Central memory CD8-positive, alpha-beta T cell (primary cell): ENCODE measurements around the gene CFP.

Source experiments
- ATAC-seq: fragments of 150-1000 bp; cut with Tn5 transposase; replicated peaks from 2 replicates; pipeline ENCODE4 v1.10.0; 2022; ENCODE audit warnings: mild to moderate bottlenecking, moderate FRiP score, moderate number of reproducible peaks; ENCODE audit not compliant: poor library complexity, severe bottlenecking; ENCODE audit errors: extremely low read depth
- DNase-seq, 2 donors: peaks; one replicate each; pipeline ENCODE4 v3.0.0; 2021; ENCODE audit warnings: low spot score in 2 of 2
- H3K27ac Mint-ChIP-seq: one replicate; pipeline ENCODE4 v1.8.0; 2022; ENCODE audit warnings: low read depth, mild to moderate bottlenecking, moderate library complexity, mixed read lengths
- H3K27me3 Mint-ChIP-seq: one replicate; pipeline ENCODE4 v1.8.0; 2022; ENCODE audit warnings: mixed read lengths
- H3K36me3 Mint-ChIP-seq: one replicate; pipeline ENCODE4 v1.8.0; 2022; ENCODE audit warnings: mild to moderate bottlenecking, moderate library complexity, mixed read lengths; ENCODE audit not compliant: insufficient read depth
- H3K4me1 Mint-ChIP-seq: one replicate; pipeline ENCODE4 v1.8.0; 2022; ENCODE audit warnings: mixed read lengths
- H3K4me3 Mint-ChIP-seq: one replicate; pipeline ENCODE4 v1.8.0; 2022; ENCODE audit warnings: mild to moderate bottlenecking, moderate library complexity, mixed read lengths
- H3K9me3 Mint-ChIP-seq: one replicate; pipeline ENCODE4 v1.8.0; 2022; ENCODE audit warnings: mixed read lengths

CFP gene

DNA sequence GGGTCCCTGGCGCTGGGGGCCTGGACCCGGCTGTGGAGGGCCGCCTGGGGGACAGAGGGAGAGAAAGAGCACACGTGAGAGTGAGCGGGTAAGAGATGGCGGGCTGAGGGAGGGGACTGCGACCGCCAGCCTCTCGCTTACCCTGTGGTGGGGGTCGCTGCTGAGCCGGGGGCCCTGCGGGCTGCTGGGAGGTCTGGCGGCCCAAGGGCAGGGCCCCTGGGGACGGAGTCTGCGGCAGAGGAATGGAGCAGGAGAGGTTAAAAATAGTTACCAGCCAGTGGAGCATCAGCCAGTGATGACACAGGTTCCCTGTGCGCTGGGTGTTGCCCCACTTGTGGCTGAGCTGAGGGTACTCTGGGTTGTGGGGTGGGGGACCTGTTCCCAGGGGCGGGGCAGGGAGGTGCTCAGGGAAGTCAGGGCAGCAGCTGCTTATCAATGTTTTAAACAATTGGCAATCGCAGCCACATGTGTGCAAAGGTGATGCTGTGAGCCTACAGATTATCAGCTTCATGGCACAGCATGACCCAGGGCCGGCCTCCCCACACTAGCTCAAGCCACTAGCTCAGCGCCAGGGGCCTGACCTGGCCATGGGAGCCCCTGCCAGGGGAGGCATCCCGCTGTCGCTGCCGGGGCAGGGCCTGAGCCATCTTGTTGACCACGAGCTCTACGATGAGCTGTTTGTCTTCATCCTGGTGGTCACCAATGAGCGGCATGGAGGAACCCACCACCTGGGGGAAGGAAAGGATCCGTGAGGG is 55.0 kb downstream of the CFP start:
- no peak overlapping the region for H3K27ac Mint-ChIP-seq
- no peaks in the 10 kb centered on the region for H3K27me3 Mint-ChIP-seq
- peaks cover 24% of the 10 kb centered on the region for H3K36me3 Mint-ChIP-seq
- H3K9me3 Mint-ChIP-seq: no peaks in the 10 kb centered on the region
- no peak overlapping the region for H3K4me3 Mint-ChIP-seq
- ATAC-seq: no peak
- no peak for DNase-seq
- peaks cover 22% of the 10 kb centered on the region for H3K4me1 Mint-ChIP-seq

DNA sequence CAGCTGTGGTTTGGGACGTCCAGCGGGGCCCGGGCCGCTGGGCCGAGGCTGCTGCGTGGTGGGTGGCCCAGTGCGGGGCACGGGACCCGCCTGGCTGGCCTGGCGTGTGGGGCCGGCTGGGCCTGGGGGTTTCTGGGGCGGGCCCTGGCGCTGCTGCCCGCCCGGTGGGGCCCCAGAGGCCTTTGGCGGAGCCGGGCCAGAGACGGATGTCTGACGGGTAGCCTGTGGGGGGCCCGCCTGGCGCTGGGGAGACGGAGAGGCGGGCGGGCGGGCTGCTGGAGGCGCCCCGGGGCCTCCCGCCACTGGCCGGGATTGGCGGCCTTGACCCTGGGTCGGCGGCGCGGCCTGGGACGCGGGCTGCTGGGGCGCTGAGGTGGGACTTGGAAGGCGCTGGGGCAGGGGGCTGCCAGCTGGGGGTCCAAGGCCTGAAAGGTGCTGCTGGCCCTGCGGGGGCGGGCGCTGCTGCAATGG is 55.6 kb downstream of the CFP start:
- peaks cover 28% of the 10 kb centered on the region for H3K36me3 Mint-ChIP-seq
- H3K9me3 Mint-ChIP-seq: no peaks in the 10 kb centered on the region
- no peak overlapping the region for H3K27ac Mint-ChIP-seq
- no peaks in the 10 kb centered on the region for H3K27me3 Mint-ChIP-seq
- ATAC-seq (no peak), DNase-seq (no peak)
- H3K4me1 Mint-ChIP-seq: peaks cover 24% of the 10 kb centered on the region
- no peak overlapping the region for H3K4me3 Mint-ChIP-seq

DNA sequence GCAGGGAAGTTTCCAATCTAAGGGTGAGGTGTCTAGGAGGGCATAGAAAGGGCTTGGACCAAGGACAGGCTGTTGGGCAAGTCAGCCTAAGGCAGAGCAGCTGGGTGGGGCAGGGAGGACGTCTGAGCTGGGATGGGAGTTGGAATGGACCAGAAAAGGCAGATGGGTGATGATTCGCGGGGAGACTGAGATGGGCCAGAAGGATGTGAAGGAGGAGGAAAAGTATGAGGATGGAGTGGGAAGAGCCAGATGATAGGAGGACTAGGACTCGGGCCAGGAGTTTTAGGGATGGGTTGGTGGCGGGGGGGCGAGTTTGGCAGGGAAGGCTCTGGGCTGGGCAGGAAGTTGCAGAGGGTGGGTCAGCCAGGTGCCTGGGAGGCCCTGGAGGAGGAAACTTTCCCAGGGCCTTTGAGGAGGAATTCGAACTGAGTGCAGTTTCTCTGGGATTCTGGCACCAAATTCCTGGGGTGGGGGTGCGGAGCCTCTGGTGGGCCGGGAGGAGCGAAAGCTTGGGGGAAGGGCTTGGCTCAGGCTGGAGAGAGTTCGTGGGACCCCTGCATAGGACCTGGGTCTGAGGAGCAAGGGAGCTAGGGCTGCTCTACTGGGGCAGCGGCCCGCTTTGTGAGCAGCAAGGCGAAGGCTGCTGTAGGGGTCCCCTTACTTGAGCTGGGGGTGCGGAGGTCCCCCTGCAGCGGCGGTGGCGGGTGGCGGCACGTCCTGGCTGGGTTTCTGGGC is 56.2 kb downstream of the CFP start:
- H3K4me1 Mint-ChIP-seq: peaks cover 28% of the 10 kb centered on the region
- H3K27ac Mint-ChIP-seq: no peak overlapping the region
- ATAC-seq (no peak), DNase-seq (no peak)
- H3K36me3 Mint-ChIP-seq: peaks cover 34% of the 10 kb centered on the region
- no peak overlapping the region for H3K4me3 Mint-ChIP-seq
- no peaks in the 10 kb centered on the region for H3K27me3 Mint-ChIP-seq
- no peaks in the 10 kb centered on the region for H3K9me3 Mint-ChIP-seq
